Ishikawa (cell line): Measurements from ENCODE around the gene TAF3.

Experiments used
- CEBPB ChIP-seq: IDR thresholded peaks from 2 replicates; pipeline ENCODE4 v1.6.1; 2012
- CREB1 ChIP-seq: IDR thresholded peaks from 2 replicates; pipeline ENCODE4 v1.6.1; 2012; ENCODE audit warnings: low read depth
- EGR1 ChIP-seq: IDR thresholded peaks from 2 replicates; pipeline ENCODE4 v1.6.1; 2012
- EP300 ChIP-seq: IDR thresholded peaks from 2 replicates; pipeline ENCODE4 v1.6.1; 2012; ENCODE audit warnings: borderline replicate concordance
- FOXM1 ChIP-seq: IDR thresholded peaks from 2 replicates; pipeline ENCODE4 v1.6.1; 2012; ENCODE audit warnings: low read depth, borderline replicate concordance
- NFIC ChIP-seq: IDR thresholded peaks from 2 replicates; pipeline ENCODE4 v1.6.1; 2012
- RAD21 ChIP-seq: IDR thresholded peaks from 2 replicates; pipeline ENCODE4 v1.6.1; 2012; ENCODE audit warnings: low read depth
- REST ChIP-seq: IDR thresholded peaks from 2 replicates; pipeline ENCODE4 v1.6.1; 2012; ENCODE audit warnings: low read depth, mild to moderate bottlenecking
- TAF1 ChIP-seq: IDR thresholded peaks from 2 replicates; pipeline ENCODE4 v1.6.1; 2012; ENCODE audit warnings: low read depth, mild to moderate bottlenecking
- TCF12 ChIP-seq: IDR thresholded peaks from 2 replicates; pipeline ENCODE4 v1.6.1; 2012; ENCODE audit warnings: low read depth
- TEAD4 ChIP-seq: IDR thresholded peaks from 2 replicates; pipeline ENCODE4 v1.6.1; 2012
- USF1 ChIP-seq: IDR thresholded peaks from 2 replicates; pipeline ENCODE4 v1.6.1; 2012
- YY1 ChIP-seq: IDR thresholded peaks from 2 replicates; pipeline ENCODE4 v1.6.1; 2012; ENCODE audit warnings: low read depth
- ZBTB7A ChIP-seq: IDR thresholded peaks from 2 replicates; pipeline ENCODE4 v1.6.1; 2012; ENCODE audit warnings: low read depth
- TF ChIP-seq, protein P1 (sequence below): IDR thresholded peaks from 2 replicates; pipeline ENCODE4 v1.6.1; 2012

TAF3 gene

GRCh38 chr10:7855205-7855604, 36.9 kb downstream of the TAF3 start:
- TF ChIP-seq NFIC = no peak
- no peak for TF ChIP-seq TAF1
- TF ChIP-seq ZBTB7A = no peak
- no peak for TF ChIP-seq FOXM1

DNA sequence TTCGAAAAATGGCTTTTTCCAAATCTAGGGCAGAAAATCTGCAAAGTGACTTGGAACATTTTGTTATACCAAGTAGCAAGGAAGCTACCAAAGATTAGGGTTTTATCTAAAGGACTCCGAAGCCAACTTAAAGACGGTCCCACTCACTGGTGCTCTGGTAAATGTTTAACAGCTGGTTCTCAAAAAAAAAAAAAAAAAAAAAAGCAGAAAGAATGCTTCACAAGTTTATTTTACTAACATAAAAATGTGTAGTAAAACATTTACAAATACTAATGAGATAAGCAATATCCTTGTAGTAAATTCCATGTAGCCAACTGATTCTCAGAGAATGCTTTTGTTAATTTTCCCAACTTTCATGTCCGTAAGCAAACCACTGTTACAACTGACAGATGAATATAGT, 38.4 kb downstream of the TAF3 start:
- TF ChIP-seq NFIC (no peak), RAD21 (no peak), CREB1 (no peak), EP300 (no peak), TAF1 (no peak), TCF12 (no peak), FOXM1 (no peak), ZBTB7A (no peak), EGR1 (no peak), CEBPB (no peak), YY1 (no peak), USF1 (no peak), TEAD4 (no peak), REST (no peak)
- TF ChIP-seq, protein P1, sequence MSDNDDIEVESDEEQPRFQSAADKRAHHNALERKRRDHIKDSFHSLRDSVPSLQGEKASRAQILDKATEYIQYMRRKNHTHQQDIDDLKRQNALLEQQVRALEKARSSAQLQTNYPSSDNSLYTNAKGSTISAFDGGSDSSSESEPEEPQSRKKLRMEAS = no peak

- no peak for TF ChIP-seq FOXM1
- no peak for TF ChIP-seq ZBTB7A
- no peak for TF ChIP-seq CREB1
- TF ChIP-seq TEAD4 = no peak
- no peak for TF ChIP-seq YY1
- TF ChIP-seq RAD21 = no peak
- TF ChIP-seq, protein P1 = no peak
- TF ChIP-seq CEBPB = no peak
- no peak for TF ChIP-seq TCF12
- no peak for TF ChIP-seq REST
- no peak for TF ChIP-seq EGR1
- TF ChIP-seq NFIC = no peak
- no peak for TF ChIP-seq TAF1
- TF ChIP-seq EP300 = no peak
- no peak for TF ChIP-seq USF1
Observed at GRCh38 chr10:7857262-7857661, 39.0 kb downstream of the TAF3 start.

GRCh38 chr10:7861509-7862120, 43.3 kb downstream of the TAF3 start:
- TF ChIP-seq ZBTB7A = no peak
- no peak for TF ChIP-seq EGR1
- TF ChIP-seq, protein P1 = no peak
- no peak for TF ChIP-seq RAD21
- TF ChIP-seq NFIC = no peak
- no peak for TF ChIP-seq YY1
- no peak for TF ChIP-seq TCF12
- no peak for TF ChIP-seq EP300

DNA sequence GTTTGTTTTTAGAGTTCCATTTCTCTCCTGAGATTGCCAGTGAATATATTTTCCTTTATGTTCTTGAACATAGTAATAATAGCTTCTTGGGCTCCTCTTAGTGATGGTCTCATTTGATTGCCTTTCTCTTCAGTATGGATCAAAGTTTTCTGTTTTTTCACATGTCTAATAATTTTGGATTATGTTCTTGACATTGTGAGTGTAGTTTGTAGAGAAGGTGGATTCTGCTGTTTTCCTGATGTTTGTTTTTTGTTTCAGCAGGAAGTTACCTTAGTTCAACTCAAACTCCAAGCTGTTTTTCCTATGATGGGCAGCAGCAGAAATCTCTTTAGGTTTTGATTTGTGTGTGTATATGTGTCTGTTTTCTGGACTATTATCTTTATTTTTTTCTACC, 43.8 kb downstream of the TAF3 start:
- TF ChIP-seq ZBTB7A = no peak
- TF ChIP-seq CREB1 = no peak
- no peak for TF ChIP-seq REST
- no peak for TF ChIP-seq TAF1
- no peak for TF ChIP-seq TCF12
- TF ChIP-seq FOXM1 = no peak
- no peak for TF ChIP-seq RAD21
